NK-92 (cell line): Measurements from ENCODE around the gene HERC4.
"Not testable (repeated sequence)": the region's sequence is repeated elsewhere in the genome, so short reads cannot be mapped to it uniquely, and the experiment has no call there.

Experiments used
- DNase-seq: peaks from one replicate; lab custom pipeline; 2025; ENCODE audit not compliant: unreplicated experiment; lab: John Stamatoyannopoulos, UW

HERC4 gene

DNA sequence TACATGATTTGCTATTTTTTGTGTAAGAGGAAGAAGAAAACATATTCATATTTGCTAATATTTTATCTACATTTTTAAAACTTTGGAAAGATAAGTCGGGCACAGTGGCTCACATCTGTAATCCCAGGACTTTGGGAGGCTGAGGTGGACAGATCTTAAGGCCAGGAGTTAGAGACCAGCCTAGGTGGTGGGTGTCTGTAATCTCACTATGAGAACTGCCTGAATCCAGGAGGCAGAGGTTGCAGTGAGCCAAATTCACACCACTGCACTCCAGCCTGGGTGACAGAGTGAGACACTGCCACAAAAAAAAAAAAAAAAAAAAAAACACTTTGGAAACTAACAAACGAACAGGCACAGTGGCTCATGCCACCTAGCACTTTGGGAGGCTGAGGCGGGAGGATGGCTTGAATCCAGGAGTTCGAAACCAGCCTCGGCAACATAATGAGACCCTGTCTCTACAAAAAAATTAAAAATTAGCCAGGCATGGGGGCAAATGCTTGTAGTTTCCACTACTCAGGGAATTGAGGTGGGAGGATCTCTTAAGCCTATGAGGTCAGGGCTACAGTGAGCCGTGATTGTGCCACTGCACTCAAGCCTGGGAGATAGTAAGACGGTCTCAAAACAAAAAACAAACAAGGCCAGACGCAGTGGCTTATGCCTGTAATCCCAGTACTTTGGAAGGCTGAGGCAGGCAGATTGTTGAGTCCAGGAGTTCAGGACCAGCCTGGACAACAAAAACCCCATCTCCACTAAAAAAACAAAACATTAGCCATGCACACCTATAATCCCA, 25.6 kb downstream of the HERC4 start:
- no peak for DNase-seq

DNA sequence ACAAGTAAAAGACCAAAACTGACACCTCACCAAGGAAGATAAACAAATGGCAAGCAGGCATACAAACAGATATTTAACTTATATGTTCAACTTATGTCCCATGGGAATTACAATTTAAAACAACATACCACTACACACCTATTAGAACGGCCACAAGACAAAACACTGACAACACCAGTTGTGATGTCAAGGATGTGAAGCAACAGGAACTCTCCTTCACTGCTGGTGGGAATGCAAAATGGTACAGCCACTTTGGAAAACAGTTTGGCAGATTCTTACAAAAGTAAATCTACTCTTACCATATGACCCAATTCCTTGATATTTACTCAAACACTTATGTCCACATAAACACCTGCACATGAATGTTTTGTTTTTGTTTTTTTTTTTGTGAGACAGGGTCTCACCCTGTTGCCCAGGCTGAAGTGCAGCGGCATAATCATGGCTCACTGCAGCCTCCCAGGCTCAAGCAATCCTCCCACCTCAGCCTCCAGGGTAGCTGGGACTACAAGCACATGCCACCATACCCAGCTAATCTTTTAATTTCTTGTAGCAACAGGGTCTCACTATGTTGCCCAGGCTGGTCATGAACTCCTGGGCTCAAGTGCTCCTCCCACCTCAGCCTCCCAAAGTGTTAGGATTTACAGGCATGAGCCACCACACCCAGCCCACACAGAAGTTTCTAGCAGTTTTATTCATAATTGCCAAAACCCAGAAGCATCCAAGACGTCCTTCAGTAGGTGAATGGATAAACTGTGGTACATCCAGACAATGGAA, 27.3 kb downstream of the HERC4 start:
- no peak for DNase-seq

GRCh38 chr10:68047122-68047521, 28.0 kb downstream of the HERC4 start:
- DNase-seq = no peak

DNA sequence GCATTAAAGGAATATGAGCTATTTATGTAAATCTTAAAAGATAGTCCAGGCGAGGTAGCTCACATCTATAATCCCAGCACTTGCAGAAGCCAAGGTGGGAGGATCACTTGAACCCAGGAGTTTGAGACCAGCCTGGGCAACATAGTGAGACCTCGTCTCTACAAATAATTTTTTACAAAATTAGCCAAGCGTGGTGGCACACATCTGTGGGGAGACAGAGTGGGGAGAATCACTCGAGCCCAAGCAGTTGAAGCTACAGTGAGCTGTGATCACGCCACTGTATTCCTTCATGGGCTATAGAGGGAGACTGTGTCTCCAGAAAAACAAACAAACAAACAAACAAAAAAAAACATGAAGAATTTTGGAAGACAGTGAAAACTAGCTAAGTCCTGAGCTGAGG, 28.4 kb downstream of the HERC4 start:
- no peak for DNase-seq

- DNase-seq = no peak
Measured at GRCh38 chr10:68043030-68043429, 32.1 kb downstream of the HERC4 start.

GRCh38 chr10:68032113-68032512, 43.0 kb downstream of the HERC4 start:
- DNase-seq = no peak

- no peak for DNase-seq
Measured at GRCh38 chr10:68027429-68027828, 47.7 kb downstream of the HERC4 start.

DNA sequence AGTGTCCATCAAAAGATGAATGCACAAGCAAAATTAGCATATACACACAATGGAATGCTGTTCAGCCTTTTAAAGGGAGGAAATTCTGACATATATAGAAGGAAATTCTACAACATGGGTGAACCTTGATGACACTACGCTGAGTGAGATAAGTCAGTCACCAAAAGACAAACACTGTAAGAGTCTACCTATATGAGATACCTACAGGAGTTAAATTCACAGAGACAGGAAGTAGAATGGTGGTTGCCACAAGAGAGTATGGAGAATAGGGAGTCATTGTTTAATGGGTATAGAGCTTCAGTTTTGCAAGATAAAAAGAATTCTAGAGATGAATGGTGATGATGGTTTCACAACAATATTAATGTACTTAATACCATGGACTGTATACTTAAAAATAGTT, 51.8 kb downstream of the HERC4 start:
- no peak for DNase-seq

GRCh38 chr10:68022324-68022723, 52.8 kb downstream of the HERC4 start:
- not testable (repeated sequence) for DNase-seq

DNA sequence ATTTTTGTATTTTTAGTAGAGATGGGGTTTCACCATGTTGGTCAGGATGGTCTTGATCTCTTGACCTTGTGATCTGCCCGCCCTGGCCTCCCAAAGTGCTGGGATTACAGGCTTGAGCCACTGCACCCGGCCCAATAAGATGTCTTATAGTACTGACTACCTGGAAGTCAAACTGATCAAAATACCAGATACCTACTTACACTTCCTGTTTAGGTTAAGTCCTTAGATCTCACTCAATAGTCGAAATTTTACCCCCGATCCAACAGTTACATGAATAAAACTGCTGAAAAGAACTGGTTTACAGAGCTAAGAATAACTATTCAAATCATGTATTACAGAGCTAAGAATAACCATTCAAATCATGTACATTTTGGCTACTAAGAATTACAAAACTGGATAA, 58.6 kb downstream of the HERC4 start:
- DNase-seq = not testable (repeated sequence)

DNA sequence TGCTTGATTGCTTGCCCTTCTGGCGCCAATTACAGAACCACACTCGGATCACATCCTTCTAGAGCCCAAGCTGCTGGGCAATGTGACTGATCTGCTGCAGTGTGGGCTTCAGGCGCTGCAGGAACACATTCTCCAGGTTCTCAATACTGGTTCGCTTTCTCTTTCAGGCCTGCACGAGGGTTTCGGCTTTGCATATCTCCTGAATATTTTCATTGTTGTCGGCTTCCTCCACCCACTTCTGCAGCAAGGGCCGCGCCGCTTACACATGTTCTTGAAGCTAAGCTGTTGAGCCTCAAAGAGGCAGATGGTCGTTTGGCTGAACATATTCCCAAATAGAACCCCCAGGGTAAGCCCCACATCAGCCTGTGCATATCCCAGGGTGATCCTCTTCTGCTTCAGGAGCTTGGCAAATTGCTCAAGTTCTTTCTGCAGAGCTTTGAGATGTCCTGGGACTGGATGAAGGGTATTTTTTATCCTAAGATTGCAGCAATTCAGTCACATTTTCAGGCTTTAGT, 64.6 kb downstream of the HERC4 start:
- no peak for DNase-seq

DNA sequence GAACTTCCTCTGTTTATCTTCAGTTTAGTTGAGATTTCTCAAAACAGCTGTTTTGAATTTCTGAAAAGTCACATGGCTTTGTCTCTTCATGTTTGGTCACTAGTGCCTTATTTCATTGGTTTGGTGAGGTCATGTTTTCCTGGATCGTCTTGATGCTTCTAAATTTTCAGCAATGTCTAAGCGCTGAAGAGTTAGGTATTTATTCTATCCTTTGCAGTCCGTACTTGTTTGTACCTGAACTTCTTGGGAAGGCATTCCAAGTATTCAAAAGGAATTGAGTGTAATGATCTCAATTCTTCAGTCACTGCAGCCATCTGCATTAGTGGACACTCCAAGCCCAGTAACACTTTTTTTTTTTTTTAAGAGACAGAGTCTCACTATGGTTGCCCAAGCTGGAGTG, 67.7 kb downstream of the HERC4 start:
- DNase-seq = no peak

DNA sequence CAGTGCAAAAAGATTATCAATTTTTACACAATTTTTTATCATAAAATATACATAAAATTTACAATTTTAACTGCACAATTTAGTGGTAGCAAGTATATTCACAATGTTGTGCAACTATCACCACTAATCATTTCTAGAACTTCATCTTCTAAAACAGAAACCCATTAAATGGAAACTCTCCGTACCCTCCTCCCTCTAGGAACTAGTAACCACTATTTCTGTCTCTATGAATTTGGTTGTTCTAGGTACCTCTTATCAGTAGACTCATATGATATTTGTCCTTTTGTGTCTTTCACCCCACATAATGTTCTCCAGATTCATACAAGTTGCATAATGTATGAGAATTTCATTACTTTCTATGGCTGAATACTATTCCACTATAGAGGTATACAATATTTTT, 73.5 kb downstream of the HERC4 start:
- no peak for DNase-seq

- DNase-seq = no peak
Measured at GRCh38 chr10:68001000-68001399, 74.1 kb downstream of the HERC4 start.

GRCh38 chr10:67990093-67990492, 85.0 kb downstream of the HERC4 start:
- DNase-seq = no peak

DNA sequence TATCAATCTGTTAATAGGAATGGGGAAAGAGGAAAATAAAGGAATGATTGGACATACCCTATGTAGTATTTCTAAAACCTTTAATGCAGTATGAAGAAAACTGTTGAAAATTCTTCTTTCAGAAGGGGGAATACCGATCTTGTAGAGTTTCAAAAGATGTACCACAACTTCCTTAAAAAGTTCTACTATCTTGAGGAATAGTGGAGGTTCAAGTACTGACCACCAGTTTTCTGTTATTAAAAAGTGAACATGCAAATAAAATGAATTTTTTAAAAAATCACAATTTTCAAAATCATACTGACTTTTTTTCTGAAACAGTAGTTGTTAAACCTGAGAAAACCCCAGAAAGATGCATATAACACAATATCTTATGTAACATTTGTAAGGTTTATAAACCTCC, 86.5 kb downstream of the HERC4 start:
- DNase-seq = no peak

DNA sequence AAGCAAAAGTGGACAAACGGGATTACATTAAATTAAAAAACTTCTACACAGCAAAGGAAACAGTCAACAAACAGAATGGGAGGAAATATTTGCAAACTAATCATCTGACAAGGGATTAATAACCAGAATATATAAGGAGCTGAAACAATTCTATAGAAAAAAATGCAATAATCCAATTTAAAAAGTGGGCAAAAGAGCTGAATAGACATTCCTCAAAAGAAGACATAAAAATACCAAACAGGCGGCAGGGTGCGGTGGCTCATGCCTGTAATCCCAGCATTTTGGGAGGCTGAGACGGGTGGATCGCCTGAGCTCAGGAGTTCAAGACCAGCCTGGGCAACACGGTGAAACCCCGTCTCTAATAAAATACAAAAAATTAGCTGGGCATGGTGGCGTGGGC, 92.5 kb downstream of the HERC4 start:
- DNase-seq = not testable (repeated sequence)

GRCh38 chr10:67978749-67979148, 96.3 kb downstream of the HERC4 start:
- DNase-seq = no peak

DNA sequence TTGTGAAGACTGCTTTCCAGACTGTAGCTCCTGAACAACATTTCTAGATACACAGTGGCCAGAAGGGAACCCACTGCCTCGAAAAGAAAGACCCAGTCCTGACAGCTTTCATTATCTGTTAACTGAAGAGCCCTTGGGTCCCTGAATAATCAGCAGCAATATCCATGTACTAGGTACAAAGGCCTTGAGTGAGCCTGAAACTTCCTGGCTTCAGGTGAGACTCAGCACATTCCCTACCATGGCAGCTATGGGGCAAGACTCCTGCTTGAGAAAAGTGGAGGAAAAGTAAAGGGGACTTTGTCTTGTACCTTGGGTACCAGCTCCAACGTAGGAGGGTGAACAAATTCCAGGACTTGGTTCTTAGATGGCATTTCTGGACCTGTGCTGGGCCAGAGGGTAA, 97.8 kb downstream of the HERC4 start:
- DNase-seq = no peak

DNA sequence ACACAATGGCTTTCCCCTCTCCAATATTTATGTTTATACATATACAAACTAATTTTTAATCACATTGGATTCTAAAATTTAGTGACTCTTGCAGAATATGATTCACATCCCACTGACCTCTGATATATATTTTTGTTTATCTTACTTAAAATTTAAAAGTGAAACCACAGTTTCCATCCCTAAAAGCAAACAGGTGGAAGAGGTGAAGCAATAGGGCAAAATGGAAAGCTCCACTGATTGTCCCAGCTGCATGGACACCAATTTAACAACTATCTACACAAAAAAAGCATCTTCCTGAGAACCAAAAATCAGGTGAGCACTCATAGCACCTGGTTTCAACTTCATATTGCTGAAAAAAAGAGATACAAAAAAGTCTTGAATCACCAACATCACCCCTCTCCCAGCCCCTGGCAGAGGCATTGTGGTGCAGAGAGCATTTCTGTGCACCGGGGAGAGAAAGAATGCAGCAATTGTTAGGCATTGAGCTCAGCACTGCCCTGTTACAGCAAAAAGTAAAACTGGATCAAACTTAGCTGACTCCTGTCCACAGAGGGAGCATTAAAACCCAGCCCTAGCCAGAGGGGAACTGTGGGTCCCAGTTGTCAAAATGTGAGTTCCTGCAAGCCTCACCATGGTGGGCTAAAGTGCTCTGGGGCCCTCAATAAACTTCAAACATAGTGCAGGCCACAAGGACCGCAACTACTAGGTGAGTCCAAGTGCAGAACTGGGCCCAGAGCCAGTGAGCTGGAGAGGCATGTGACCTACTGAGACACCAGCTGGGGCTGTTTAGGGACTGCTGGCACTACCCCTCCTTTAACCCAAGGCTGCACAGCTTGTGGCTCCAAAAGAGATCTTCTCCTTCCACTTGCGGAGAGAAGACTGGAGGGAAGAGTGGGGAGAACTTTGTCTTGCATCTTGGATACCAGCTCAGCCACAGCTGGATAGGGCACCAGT, 98.5 kb downstream of the HERC4 start:
- no peak for DNase-seq

DNA sequence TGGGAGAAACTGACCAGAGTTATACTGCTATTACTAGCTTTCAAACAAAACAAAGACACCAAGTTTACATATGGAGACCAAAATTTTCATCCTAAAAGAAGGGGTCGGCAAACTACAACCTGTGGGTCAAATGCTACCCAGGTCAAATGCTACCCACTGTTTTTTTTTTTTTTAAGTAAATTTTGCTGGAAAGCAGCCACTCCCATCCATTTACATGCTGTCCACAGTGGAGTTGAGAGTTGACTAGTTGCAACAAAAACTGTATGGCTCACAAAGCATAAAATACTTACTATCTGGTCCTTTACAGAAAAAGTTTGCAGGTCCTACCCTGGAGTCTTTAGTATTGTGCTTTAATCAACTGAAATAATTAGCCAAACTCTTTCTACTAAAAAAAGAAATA, 99.2 kb downstream of the HERC4 start:
- no peak for DNase-seq
